Measurements from ENCODE around the gene SLC22A1.
"Not testable (repeated sequence)": the region's sequence is repeated elsewhere in the genome, so short reads cannot be mapped to it uniquely, and the experiment has no call there.

Gene SLC22A1

GRCh38 chr6:160092176-160092575 is 29.4 kb upstream of the SLC22A1 start:
- DNase-seq; in situ Hi-C loops (cut with MboI; ENCODE audit: low pct_unique_long_range_greater_than_20kb, low sequenced_read_pairs): not testable (repeated sequence)

GRCh38 chr6:160092602-160093001 is 29.0 kb upstream of the SLC22A1 start:
- in situ Hi-C loops (cut with MboI; ENCODE audit: low pct_unique_long_range_greater_than_20kb, low sequenced_read_pairs), result no loop called here
- no peak for DNase-seq

- in situ Hi-C loops (cut with MboI; ENCODE audit: low pct_unique_long_range_greater_than_20kb, low sequenced_read_pairs), result no loop called here
- no peak for DNase-seq
Measured at GRCh38 chr6:160093061-160093460, 28.6 kb upstream of the SLC22A1 start.

GRCh38 chr6:160093946-160094345 is 27.7 kb upstream of the SLC22A1 start:
- DNase-seq, result no peak
- in situ Hi-C loops (cut with MboI; ENCODE audit: low pct_unique_long_range_greater_than_20kb, low sequenced_read_pairs), result no loop called here

GRCh38 chr6:160095146-160095845 is 26.3 kb upstream of the SLC22A1 start:
- no peak for DNase-seq
- in situ Hi-C loops (cut with MboI; ENCODE audit: low pct_unique_long_range_greater_than_20kb, low sequenced_read_pairs), result no loop called here

GRCh38 chr6:160101277-160102205 is 20.1 kb upstream of the SLC22A1 start:
- in situ Hi-C loops (cut with MboI; ENCODE audit: low pct_unique_long_range_greater_than_20kb, low sequenced_read_pairs), result no loop called here
- DNase-seq, result peak; percentile 86

- no peak for DNase-seq
- in situ Hi-C loops (cut with MboI; ENCODE audit: low pct_unique_long_range_greater_than_20kb, low sequenced_read_pairs), result no loop called here
Measured at GRCh38 chr6:160102399-160102798, 19.2 kb upstream of the SLC22A1 start.

- DNase-seq, result peak; percentile 73
- in situ Hi-C loops (cut with MboI; ENCODE audit: low pct_unique_long_range_greater_than_20kb, low sequenced_read_pairs), result no loop called here
Measured at GRCh38 chr6:160102956-160103824, 18.4 kb upstream of the SLC22A1 start.

- DNase-seq, result no peak
Measured at GRCh38 chr6:160103825-160104100, 17.9 kb upstream of the SLC22A1 start.

GRCh38 chr6:160104821-160105517 is 16.6 kb upstream of the SLC22A1 start:
- in situ Hi-C loops (cut with MboI; ENCODE audit: low pct_unique_long_range_greater_than_20kb, low sequenced_read_pairs), result no loop called here
- no peak for DNase-seq

More at GRCh38 chr6:160103825-160104100, 17.9 kb upstream of the SLC22A1 start:
- in situ Hi-C loops (cut with MboI; ENCODE audit: low pct_unique_long_range_greater_than_20kb, low sequenced_read_pairs), result no loop called here

GRCh38 chr6:160106010-160106409 is 15.6 kb upstream of the SLC22A1 start:
- in situ Hi-C loops (cut with MboI; ENCODE audit: low pct_unique_long_range_greater_than_20kb, low sequenced_read_pairs), result no loop called here
- no peak for DNase-seq

- no peak for DNase-seq
- in situ Hi-C loops (cut with MboI; ENCODE audit: low pct_unique_long_range_greater_than_20kb, low sequenced_read_pairs), result no loop called here
Measured at GRCh38 chr6:160106701-160107100, 14.9 kb upstream of the SLC22A1 start.

- DNase-seq, result no peak
- in situ Hi-C loops (cut with MboI; ENCODE audit: low pct_unique_long_range_greater_than_20kb, low sequenced_read_pairs), result no loop called here
Measured at GRCh38 chr6:160108077-160108476, 13.5 kb upstream of the SLC22A1 start.

- in situ Hi-C loops (cut with MboI; ENCODE audit: low pct_unique_long_range_greater_than_20kb, low sequenced_read_pairs), result no loop called here
- no peak for DNase-seq
Measured at GRCh38 chr6:160110586-160111123, 11.0 kb upstream of the SLC22A1 start.

GRCh38 chr6:160111806-160112205 is 9.8 kb upstream of the SLC22A1 start:
- DNase-seq, result no peak
- in situ Hi-C loops (cut with MboI; ENCODE audit: low pct_unique_long_range_greater_than_20kb, low sequenced_read_pairs), result no loop called here

- in situ Hi-C loops (cut with MboI; ENCODE audit: low pct_unique_long_range_greater_than_20kb, low sequenced_read_pairs), result no loop called here
- no peak for DNase-seq
Measured at GRCh38 chr6:160112628-160113299, 8.9 kb upstream of the SLC22A1 start.

GRCh38 chr6:160114536-160114935 is 7.1 kb upstream of the SLC22A1 start:
- in situ Hi-C loops (cut with MboI; ENCODE audit: low pct_unique_long_range_greater_than_20kb, low sequenced_read_pairs); DNase-seq: not testable (repeated sequence)

- DNase-seq, result no peak
- in situ Hi-C loops (cut with MboI; ENCODE audit: low pct_unique_long_range_greater_than_20kb, low sequenced_read_pairs), result no loop called here
Measured at GRCh38 chr6:160115421-160115820, 6.2 kb upstream of the SLC22A1 start.
